ENCODE data around the gene KEAP1.

The KEAP1 gene

DNA sequence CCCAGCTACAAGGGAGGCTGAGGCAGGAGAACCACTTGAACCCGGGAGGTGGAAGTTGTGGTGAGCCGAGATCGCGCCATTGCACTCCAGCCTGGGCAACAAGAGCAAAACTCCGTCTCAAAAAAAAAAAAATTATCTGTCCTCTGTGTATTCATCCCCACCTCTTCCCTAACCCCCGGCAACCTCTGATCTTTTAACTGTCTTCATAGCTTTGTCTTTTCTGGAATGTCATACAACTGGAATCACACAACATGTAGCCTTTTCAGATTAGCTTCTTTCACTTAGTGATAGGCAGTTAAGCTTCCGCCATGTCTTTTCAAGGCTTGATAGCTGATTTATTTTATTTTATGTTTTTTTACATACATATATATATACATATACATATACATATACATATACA is 22.5 kb upstream of the KEAP1 start:
- in situ Hi-C loops (cut with HindIII; ENCODE audit: low sequenced_read_pairs) = no loop called here

- in situ Hi-C loops (cut with HindIII; ENCODE audit: low sequenced_read_pairs) = no loop called here
Measured at GRCh38 chr19:10523135-10523636, 20.0 kb upstream of the KEAP1 start.

DNA sequence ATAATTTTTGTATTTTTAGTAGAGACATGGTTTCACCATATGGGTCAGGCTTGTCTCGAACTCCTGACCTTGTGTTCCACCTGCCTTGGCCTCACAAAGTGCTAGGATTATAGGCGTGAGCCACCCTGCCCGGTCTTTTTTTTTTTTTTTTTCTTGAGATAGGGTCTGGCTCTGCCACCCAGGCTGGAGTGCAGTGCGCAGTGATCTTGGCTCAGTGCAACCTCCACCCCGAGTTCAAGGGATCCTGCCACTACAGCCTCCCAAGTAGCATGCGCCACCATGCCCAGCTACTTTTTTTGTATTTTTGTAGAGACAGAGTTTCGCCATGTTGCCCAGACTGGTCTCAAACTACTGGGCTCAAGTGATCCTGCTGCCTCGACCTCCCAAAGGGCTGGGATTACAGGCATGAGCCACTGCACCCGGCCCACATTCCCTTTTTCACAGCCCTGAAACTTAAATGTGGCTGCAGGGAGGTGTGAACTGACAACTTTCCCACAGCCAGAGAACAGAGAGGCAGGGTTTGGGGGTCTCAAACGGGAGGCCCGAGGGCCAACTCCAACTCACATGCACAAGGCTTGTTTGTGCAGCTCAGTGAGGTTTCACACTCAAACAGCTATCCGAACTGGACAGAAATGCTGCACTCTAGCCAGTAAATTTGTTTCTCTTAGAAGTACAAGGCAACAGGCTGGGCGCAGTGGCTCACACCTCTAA is 18.5 kb upstream of the KEAP1 start:
- in situ Hi-C loops (cut with HindIII; ENCODE audit: low sequenced_read_pairs) = no loop called here

GRCh38 chr19:10520652-10521318 is 17.6 kb upstream of the KEAP1 start:
- in situ Hi-C loops (cut with HindIII; ENCODE audit: low sequenced_read_pairs) = no loop called here

GRCh38 chr19:10519421-10519820 is 16.3 kb upstream of the KEAP1 start:
- in situ Hi-C loops (cut with HindIII; ENCODE audit: low sequenced_read_pairs) = no loop called here

DNA sequence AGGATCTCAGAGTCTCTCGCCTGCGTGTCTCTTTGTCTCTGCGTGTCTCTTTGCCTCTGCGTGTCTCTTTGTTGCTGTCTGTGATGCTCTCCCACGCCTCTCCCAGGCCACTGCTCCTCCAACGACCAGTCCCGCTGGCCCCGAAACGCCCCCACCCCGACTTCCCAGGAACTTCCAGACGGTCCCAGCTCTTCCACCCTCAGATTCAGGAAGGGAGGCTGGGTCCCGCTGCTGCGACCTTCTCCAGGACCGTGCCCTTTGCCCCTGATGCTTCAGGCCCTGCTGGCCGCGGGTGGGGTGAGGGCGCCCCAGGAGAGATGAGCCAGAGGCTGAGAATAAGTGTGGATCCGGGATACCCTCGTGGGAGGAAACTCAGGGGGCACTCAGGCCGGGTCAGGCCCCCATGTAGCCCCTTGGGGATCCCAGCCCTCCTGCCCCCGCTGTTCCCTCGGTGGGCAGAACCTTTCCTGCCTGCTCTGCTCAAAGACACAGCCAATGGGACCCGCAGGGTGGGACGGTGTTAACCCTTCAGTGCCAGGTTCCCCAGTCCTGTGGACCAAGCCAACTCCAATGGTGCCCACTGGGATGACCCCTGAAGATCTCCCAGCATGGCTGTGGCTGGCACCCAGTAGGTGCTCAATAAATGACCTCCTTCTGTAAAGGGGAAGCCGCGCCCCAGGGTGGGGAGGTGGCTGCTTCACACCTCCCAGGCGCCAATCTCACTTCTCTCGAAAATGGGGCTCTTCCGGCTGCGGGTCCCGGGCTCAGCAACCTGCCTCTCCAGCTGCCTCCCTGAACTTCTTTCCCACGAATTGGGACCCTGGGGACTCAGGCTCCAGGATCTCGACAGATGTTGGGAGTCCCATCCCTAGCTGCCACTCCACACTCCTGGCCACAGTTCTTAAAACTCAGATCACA is 15.5 kb upstream of the KEAP1 start:
- in situ Hi-C loops (cut with HindIII; ENCODE audit: low sequenced_read_pairs) = no loop called here

- in situ Hi-C loops (cut with HindIII; ENCODE audit: low sequenced_read_pairs) = no loop called here
Measured at GRCh38 chr19:10517760-10518443, 14.7 kb upstream of the KEAP1 start.

GRCh38 chr19:10517361-10517759 is 14.2 kb upstream of the KEAP1 start, which contains the start of gene S1PR5:
S1PR5 (minus strand) TSS chr19:10517447; CDS start chr19:10515011, 2,436 bp downstream.
- in situ Hi-C loops (cut with HindIII; ENCODE audit: low sequenced_read_pairs) = no loop called here

- in situ Hi-C loops (cut with HindIII; ENCODE audit: low sequenced_read_pairs) = no loop called here
Measured at GRCh38 chr19:10516671-10517286, 13.6 kb upstream of the KEAP1 start.

DNA sequence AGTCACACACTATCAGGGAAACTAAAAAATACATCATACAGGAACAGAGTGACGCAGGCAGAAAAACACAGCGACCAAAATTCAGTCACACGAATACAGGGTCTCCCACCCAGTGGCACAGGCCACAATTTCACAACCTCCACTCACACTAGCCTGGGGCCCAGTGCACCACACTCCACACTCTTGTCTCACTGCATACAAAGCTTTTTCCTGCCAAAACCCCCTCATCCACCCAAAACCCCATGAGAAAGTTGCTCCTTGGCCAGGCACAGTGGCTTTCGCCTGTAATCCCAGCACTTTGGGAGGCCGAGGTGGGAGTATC is 12.9 kb upstream of the KEAP1 start:
- in situ Hi-C loops (cut with HindIII; ENCODE audit: low sequenced_read_pairs) = no loop called here

DNA sequence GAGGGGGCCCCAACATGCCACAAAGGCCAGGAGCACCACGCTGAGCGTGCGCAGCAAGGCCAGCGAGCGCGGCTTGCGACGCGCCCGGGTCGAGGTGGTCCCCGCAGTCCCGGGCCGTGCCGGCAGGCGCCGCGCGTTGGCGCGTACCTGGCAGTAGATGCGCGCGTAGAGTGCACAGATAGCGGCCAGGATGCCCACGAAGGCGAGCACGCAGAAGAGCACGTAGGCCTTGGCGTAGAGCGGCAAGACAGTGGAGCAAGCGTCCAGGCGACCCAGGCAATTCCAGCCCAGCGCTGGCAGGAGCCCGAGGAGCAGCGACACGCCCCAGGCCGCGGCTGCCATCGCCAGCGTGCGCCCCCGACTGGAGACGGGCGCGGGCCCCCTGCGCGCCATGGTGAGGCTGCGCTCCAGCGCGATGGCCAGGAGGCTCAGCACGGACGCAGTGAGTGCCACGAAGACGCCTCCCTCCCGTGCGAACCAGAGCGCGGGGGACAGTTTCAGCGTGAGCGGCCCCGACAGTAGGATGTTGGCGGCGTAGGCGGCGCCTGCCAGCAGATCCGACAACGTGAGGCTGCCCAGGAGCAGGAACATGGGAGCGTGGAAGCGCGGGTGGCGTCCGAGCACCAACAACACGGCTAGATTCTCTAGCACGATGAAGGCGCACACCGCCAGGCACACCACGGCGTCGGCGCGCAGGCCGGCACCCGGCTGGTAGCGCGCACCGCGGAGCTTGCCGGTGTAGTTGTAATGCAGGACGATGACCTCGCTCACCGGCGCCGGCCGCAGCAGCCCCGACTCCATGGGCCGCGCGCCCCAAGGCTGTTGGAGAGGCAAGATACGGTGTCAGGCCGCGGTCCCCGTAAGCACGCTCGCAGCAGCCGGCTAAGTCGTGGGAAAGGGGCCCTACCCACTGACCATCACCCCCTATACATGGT is 11.3 kb upstream of the KEAP1 start:
- in situ Hi-C loops (cut with HindIII; ENCODE audit: low sequenced_read_pairs) = no loop called here

DNA sequence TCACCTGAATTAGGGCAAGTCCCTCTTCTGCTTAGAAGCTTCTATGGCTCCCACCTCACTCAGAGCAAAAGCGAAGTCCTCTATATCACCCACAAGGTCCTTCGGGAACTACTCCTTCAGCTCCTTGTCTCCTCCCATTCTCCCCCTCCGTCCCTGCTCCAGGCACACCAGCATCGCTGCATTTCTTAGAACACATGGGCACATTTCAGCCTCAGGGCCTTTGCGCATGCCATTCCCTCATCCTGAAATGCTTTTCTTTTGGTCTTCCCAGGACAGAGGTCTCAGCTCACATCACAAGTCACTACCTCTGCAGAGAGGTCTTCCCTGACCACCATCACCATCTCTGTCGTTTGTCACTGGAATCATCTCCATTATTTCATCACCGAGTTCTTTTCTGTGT is 10.1 kb upstream of the KEAP1 start:
- in situ Hi-C loops (cut with HindIII; ENCODE audit: low sequenced_read_pairs) = no loop called here

DNA sequence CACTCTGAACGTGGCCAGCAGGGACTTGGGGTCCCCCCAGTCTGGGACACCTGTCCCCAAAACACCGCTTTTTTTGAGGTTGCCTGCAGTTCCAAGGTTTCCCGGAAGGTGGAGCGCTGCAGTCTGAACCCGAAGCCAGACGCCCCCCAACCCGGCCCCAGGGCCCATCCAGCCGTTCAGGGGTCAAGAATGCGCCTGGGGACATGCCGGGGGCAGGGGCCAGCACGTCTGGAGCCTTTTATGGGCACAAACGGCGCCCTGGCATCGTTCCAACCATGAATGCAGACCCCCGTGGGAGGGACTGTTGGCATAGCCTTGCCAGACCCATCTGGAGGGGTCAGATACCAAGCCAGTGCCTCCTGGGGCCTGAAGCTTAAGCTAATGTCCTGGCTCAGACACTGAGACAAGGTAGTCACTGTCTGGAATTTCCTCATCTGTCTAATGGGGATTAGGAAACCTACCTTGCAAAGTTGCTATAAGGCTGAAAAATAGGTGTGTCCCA is 7.2 kb upstream of the KEAP1 start:
- in situ Hi-C loops (cut with HindIII; ENCODE audit: low sequenced_read_pairs) = no loop called here

DNA sequence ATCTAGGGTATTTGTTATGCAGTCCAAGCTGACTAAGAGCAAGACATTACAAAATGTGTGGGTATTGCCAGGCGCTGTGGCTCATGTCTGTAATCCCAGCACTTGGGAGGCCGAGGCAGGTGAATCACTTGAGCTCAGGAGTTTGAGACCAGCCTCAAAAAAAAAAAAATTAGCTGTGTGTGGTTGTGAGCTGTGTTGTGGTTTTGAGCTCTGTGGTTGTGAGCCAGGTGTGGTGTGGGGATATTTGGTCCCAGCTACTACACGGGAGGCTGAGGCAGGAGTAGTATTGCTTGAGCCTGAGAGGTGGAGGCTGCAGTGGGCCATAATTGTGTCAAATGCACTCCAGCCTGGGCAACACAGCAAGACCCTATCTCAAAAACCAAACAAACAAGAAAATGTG is 5.6 kb upstream of the KEAP1 start:
- in situ Hi-C loops (cut with HindIII; ENCODE audit: low sequenced_read_pairs) = no loop called here

DNA sequence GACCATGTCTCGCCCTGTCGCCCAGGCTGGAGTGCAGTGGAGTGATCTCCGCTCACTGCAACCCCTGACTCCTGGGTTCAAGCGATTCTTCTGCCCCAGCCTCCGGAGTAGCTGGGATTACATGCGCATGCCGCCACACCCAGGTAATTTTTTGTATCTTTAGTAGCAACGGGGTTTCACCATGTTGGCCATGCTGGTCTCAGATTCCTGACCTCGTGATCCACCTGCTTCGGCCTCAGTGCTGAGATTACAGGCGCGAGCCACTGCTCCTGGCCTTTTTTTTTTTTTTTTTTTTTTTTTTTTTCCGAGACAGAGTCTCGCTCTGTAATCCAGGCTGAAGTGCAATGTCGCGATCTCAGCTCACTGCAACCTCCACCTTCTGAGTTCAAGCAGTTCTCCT is 4.9 kb upstream of the KEAP1 start:
- in situ Hi-C loops (cut with HindIII; ENCODE audit: low sequenced_read_pairs) = no loop called here

DNA sequence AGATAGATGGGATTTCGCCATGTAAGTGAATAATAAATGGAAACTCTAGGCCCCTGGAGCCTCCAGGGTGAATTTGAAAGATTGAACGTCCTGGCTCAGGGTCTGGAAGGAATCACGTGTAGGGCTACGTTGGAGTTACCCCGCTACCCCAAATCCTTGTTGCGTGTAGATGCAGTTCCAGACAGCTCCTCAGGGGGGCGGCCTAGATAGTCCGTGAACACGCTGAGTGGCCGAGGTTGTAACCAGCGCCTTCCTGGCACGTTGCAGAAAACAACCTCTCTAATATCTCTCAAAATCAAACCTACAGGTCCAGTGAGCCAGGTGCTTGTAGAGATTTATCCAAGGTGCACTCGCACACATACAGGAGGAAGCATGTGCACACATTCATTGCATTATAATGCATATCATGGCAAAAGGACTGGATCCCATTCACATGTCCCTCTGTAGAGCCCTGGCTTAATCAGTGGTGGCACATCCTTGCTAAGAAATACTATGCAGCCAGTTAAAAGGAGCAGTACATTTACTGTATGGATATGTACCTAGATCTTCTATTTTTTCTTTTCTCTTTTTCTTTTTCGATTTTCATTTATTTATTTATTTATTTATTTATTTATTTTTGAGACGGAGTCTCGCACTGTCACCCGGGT is 2.5 kb upstream of the KEAP1 start:
- in situ Hi-C loops (cut with HindIII; ENCODE audit: low sequenced_read_pairs) = no loop called here

DNA sequence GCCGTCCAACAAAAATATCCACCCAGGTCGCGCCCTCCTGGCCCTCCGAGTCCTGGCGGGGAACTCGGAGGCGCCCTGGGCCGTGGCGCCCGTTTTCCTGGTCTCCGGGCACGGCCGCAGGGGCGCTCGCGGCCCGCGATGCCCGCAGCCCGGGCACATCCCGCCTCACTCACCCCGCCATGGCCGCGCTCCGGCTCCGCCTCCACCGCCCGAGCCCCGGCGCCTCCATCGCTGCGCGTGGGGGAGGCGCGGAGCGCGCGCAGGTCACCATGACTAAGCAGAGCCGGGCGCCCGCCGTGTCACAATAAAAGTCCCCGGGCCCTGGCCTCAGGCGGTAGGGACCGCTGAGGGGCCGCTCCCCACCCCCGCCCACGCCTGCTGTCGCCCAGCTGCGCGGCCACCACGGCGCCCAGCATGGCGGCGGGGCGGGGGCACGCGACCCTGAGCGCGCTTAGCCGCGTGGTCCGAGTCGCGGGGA is 593 bp downstream of the KEAP1 start:
- in situ Hi-C loops (cut with HindIII; ENCODE audit: low sequenced_read_pairs) = no loop called here

- in situ Hi-C loops (cut with HindIII; ENCODE audit: low sequenced_read_pairs) = no loop called here
Measured at GRCh38 chr19:10501971-10502523, 1.1 kb downstream of the KEAP1 start.

All from DLD1 (cell line).